Measurements from ENCODE around the gene SLC1A4.

- TF ChIP-seq CTCF (IDR thresholded peaks at IDR 0.05) (no peak), EP300 (IDR thresholded peaks at IDR 0.05; ENCODE audit: low read depth) (peak; percentile 8)
These were observed 1.2 kb upstream of the SLC1A4 start for GRCh38 chr2:64987956-64988419.

Data from transverse colon (tissue), 3 donors.